Bone marrow (tissue), 2 donors: Measurements from ENCODE around the gene TACC2.
"Not testable (repeated sequence)": the region's sequence is repeated elsewhere in the genome, so short reads cannot be mapped to it uniquely, and the experiment has no call there.

ENCODE experiments used
- DNase-seq, 2 donors: peaks; one replicate each; lab custom pipeline; 2025; lab: John Stamatoyannopoulos, UW

The TACC2 gene

DNA sequence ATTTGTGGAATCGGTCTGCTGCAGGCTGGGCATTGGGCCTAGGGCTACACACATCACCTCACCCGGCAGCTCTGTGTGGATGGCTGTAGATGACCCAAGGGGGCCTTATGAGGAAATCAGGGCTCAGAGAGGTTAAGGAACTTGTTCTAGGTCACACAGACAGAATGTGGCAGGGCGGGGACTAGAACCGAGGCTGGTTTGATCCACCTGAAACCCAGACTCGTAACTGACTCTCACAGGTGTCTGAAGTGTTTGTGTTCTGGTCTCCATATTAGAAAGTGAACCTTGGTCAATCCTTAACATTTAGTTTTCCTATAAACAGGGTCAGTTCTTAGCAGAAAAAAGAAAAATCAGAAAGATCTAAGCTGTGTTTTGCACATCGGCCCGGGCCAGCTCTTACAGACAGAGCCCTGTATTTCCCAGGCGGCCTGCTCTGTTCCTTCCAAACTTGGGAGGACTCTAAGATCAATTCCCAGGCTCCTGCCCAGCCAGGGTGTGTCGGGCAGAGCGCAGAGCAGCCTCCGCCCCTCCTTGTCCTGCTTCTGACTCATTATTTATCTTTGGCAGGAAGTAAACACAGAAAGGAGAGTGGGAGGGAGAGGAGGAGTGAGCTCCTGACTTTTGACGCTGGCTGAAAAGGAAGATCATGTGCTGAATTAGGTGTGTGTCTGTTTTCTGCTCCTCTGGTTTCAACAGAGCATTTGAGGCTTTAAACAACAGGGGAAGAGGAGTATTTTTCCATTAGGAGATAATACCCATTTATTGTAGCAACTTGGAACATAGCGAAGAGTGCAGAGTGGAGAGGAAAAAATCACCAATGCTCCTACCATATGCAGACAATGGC lies 74.1 kb downstream of the TACC2 start:
- DNase-seq, result no peak

- DNase-seq, result not testable (repeated sequence)
Observed at GRCh38 chr10:122066337-122066939, 77.5 kb downstream of the TACC2 start.

GRCh38 chr10:122068844-122069243 lies 79.9 kb downstream of the TACC2 start:
- no peak for DNase-seq

DNA sequence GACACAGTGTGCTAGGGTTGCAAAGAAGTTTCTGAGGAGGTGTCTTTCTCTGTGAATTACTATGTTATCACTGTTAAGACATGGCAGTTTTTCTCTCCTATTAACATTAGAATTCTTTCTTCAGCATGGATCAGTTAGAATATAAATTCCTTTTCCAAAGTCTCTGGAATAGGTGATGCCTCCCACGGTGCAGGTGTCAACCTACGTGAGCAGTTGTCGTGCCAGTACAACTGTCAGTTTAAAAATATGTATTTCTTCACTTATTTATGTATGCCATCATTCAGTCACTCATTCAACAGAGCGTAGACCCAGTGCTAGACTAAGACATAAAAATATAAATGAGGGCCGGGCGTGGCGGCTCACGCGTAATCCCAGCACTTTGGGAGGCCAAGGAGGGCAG lies 83.5 kb downstream of the TACC2 start:
- no peak for DNase-seq

DNA sequence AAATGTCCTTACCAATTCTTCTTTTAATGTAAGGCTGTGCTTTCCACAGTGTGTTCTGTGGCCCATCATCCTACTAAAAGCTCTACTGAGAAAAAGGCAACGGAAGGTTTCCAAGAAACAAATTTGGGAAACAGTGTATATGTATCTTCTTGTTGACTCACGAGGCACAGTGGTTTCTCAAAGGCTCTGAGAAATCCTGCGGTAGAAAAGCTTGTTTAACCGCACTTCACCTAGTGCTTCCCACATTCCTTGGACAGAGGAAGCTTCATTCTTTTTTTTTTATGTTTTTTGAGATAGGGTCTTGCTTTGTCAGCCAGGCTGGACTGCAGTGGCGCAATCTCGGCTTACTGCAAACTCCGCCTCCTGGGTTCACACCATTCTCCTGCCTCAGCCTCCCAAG lies 84.5 kb downstream of the TACC2 start:
- DNase-seq, result no peak

GRCh38 chr10:122075171-122075570 lies 86.2 kb downstream of the TACC2 start:
- DNase-seq, result no peak

DNA sequence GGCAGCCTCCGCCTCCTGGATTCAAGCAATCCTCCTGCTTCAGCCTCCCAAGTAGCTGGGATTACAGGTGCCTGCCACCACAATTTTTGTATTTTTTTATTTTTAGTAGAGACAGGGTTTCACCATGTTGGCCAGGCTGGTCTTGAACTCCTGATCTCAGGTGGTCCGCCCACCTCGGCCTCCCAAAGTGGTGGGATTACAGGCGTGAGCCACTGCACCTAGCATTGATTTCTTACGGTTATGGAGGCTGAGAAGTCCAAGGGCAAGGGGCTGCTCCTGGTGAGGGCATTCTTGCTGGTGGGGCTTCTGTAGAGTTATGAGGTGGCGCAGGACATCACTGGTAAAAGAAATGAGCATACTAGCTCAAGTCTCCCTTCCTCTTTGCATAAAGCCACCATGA lies 86.9 kb downstream of the TACC2 start:
- not testable (repeated sequence) for DNase-seq

DNA sequence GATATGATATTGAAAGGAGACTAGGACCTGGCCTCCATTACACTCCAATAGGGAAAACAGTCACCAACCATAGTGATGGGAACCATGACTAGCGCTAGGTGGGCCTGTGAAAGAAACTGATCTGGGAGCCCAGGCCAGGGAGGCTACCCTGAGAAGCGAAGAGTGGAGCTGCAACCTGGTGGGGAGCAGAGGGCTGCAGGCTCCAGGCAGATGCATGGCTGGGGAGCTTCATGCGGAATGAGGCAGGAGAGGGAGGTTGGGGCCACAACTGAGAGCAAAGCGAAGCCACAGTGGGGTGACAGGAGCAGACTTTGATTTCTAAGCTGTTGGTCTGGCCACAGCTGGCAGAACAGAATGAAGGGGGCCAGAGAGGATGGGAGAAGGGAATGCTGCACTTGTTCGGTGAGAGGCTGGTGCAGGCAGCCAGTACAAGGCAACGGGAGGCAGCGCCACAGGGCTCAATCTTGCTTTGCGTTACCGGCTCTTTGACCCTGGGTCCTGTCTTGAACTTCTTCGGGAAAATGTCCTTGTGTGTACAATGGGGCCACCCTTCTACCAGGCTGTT lies 88.4 kb downstream of the TACC2 start:
- DNase-seq, result no peak

GRCh38 chr10:122078326-122078725 lies 89.4 kb downstream of the TACC2 start:
- no peak for DNase-seq

DNA sequence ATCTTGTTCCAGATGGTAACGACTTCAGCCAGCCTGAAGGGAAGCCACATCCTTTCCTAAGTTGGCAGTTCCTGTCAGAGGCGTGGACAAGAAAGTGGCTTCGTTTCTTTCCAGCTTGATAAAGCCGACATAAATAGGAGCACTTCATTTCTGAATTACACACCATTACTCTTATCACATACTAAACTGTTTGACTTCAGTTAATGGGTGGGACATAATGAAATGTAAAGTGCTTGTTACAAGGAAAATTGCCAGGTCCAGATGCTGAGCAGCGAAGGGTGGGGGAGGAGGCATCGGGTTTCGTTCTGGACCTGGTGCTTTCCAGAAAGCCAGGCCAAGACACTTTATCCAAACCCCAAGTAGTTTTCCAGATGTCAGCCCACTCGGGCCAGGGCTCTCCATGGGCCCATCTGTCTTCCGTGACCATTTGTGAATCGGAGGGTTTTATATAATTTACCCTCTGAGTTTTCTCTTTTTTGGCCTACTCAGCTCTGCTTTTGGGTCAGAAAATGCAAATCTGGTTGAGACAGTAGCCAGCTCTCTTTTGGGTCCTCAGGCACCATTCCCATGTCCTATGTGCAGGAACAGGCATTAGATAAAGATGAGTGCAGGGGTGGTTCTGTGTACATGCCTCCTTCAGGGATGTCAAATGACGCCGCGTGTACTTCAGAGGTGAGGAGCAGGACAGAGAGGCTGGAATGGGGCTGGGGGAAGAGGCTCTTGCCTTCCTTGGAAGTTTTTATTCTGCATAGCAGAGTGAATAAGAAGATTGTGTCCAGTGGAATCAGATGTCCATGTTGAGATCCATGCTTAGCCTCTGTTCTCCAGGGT lies 90.2 kb downstream of the TACC2 start:
- DNase-seq, result no peak

DNA sequence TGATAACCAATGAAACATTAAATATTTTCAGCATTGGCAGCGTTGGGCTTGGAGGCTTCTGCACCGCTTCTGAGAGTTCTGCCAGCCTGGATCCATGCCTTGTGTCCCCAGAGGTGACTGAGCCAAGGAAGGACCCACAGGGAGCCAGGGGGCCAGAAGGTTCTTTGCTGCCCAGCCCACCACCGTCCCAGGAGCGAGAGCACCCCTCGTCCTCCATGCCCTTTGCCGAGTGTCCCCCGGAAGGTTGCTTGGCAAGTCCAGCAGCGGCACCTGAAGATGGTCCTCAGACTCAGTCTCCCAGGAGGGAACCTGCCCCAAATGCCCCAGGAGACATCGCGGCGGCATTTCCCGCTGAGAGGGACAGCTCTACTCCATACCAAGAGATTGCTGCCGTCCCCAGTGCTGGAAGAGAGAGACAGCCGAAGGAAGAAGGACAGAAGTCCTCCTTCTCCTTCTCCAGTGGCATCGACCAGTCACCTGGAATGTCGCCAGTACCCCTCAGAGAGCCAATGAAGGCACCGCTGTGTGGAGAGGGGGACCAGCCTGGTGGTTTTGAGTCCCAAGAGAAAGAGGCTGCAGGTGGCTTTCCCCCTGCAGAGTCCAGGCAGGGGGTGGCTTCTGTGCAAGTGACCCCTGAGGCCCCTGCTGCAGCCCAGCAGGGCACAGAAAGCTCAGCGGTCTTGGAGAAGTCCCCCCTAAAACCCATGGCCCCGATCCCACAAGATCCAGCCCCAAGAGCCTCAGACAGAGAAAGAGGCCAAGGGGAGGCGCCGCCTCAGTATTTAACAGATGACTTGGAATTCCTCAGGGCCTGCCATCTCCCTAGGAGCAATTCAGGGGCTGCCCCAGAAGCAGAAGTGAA lies 93.9 kb downstream of the TACC2 start:
- DNase-seq, result no peak

- DNase-seq, result no peak
Observed at GRCh38 chr10:122083478-122084025, 94.6 kb downstream of the TACC2 start.

GRCh38 chr10:122084286-122085041 lies 95.5 kb downstream of the TACC2 start:
- no peak for DNase-seq

DNA sequence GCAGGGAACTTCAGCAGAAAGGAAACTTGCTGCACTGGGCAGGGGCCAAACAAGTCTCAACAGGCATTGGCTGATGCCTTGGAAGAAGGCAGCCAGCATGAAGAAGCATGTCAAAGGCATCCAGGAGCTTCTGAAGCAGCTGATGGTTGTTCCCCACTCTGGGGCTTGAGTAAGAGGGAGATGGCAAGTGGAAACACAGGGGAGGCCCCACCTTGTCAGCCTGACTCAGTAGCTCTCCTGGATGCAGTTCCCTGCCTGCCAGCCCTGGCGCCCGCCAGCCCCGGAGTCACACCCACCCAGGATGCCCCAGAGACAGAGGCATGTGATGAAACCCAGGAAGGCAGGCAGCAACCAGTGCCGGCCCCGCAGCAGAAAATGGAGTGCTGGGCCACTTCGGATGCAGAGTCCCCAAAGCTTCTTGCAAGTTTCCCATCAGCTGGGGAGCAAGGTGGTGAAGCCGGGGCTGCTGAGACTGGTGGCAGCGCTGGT lies 96.5 kb downstream of the TACC2 start:
- no peak for DNase-seq

DNA sequence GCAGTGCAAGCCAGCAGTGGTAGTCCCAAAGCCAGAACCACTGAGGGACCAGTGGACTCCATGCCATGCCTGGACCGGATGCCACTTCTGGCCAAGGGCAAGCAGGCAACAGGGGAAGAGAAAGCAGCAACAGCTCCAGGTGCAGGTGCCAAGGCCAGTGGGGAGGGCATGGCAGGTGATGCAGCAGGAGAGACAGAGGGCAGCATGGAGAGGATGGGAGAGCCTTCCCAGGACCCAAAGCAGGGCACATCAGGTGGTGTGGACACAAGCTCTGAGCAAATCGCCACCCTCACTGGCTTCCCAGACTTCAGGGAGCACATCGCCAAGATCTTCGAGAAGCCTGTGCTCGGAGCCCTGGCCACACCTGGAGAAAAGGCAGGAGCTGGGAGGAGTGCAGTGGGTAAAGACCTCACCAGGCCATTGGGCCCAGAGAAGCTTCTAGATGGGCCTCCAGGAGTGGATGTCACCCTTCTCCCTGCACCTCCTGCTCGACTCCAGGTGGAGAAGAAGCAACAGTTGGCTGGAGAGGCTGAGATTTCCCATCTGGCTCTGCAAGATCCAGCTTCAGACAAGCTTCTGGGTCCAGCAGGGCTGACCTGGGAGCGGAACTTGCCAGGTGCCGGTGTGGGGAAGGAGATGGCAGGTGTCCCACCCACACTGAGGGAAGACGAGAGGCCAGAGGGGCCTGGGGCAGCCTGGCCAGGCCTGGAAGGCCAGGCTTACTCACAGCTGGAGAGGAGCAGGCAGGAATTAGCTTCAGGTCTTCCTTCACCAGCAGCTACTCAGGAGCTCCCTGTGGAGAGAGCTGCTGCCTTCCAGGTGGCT lies 97.7 kb downstream of the TACC2 start:
- no peak for DNase-seq

- DNase-seq, result no peak
Observed at GRCh38 chr10:122087436-122087835, 98.5 kb downstream of the TACC2 start.

DNA sequence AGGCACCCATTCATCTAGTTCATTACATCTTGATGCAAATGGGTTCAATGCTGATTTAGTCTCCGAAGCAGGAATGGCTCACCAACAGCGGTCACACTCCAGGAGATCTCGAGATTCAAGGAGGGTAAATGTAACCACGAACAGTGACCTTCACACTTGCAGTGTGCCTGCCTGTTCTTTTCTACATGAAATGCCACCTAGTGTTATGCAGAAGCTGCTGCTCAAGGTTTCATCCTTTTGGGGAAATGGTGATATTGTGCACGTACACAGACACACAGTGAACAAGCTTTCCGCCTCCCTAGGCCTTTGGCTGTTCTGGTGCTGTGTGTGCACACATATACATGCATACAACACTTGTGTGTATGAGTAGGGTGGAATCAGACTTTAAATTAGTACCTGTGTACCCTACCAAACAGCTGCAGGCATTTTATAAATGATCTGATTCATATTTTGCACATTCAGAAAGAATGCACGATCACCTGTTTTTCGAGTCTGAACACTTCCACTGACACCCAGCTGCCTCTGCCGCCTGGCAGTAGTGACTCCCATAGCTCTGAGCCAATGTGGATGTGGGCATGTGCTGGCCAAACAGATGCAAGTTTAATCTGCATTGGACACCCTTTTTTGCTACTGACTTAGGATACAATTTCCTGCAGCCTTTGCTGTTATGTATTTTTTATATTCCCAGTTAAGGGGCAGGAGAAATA lies 100.5 kb downstream of the TACC2 start:
- DNase-seq, result no peak

- no peak for DNase-seq
Observed at GRCh38 chr10:122091722-122092121, 102.8 kb downstream of the TACC2 start.

- no peak for DNase-seq
Observed at GRCh38 chr10:122093076-122093475, 104.1 kb downstream of the TACC2 start.
